T-cell (primary cell): ENCODE data around the gene MCM3. TPM values are rescaled to one million over a fixed set of nuclear protein-coding genes. Genes with fewer than 3 reads are reported as not detected.

Experiments
- ATAC-seq, 4 experiments: fragments of 200-7000 bp in 3 of 4; fragments of 150-1000 bp in 1 of 4; cut with Tn5 transposase; replicated peaks in 1 of 4; 1 replicate in 3 of 4; 2 replicates in 1 of 4; pipeline ENCODE4 v1.10.0; 2021; ENCODE audit warnings: moderate library complexity in 3 of 4, mild to moderate bottlenecking in 2 of 4, moderate number of reproducible peaks in 1 of 4
- CTCF ChIA-PET, 2 donors: fragments of 300-600 bp; sonication (Branson Sonifier 250); formaldehyde crosslinking; loops; one replicate each; lab custom pipeline; 2022; ENCODE audit warnings: antibody characterized with exemption in 2 of 2; lab: Charles Lee
- POLR2A ChIA-PET, 2 donors: fragments of 300-600 bp; sonication (Branson Sonifier 250); formaldehyde crosslinking; loops; one replicate each; lab custom pipeline; 2022; ENCODE audit warnings: antibody characterized with exemption in 2 of 2; lab: Charles Lee
- DNase-seq, 35 experiments: peaks; one replicate each; pipeline versions ENCODE4 v3.0.0 to v3.0.0-alpha.2; 2013 to 2023
- H3K27ac ChIP-seq: one replicate; pipeline ENCODE4 v1.5.1; 2013; ENCODE audit warnings: low read length
- H3K27me3 ChIP-seq, 2 experiments: replicated peaks in 1 of 2; 1 replicate in 1 of 2; 2 replicates in 1 of 2; pipeline versions ENCODE4 v1.6.1 to v1.7.0; 2013; ENCODE audit warnings: low read length in 1 of 2, mixed read lengths in 1 of 2; ENCODE audit not compliant: control insufficient read depth in 2 of 2, insufficient read depth in 2 of 2; ENCODE audit errors: extremely low read depth in 1 of 2
- H3K36me3 ChIP-seq, 2 donors: 1 replicate in 1 of 2; 2 replicates in 1 of 2; pipeline versions ENCODE4 v1.6.1 to v1.7.0; 2013; ENCODE audit warnings: low read length in 1 of 2; ENCODE audit not compliant: control insufficient read depth in 2 of 2, insufficient read depth in 1 of 2; ENCODE audit errors: extremely low read depth in 1 of 2
- H3K4me1 ChIP-seq, 2 experiments: 1 replicate in 1 of 2; 2 replicates in 1 of 2; pipeline versions ENCODE4 v1.6.1 to v1.7.0; 2013; ENCODE audit warnings: low read length in 2 of 2, mixed read lengths in 1 of 2; ENCODE audit not compliant: insufficient read depth in 2 of 2, control insufficient read depth in 1 of 2; ENCODE audit errors: extremely low read depth in 1 of 2
- H3K4me3 ChIP-seq, 2 donors: 1 replicate in 1 of 2; 2 replicates in 1 of 2; pipeline versions ENCODE4 v1.5.1 to v1.7.0; 2013; ENCODE audit warnings: mild to moderate bottlenecking in 2 of 2, low read length in 1 of 2, moderate library complexity in 1 of 2; ENCODE audit not compliant: control insufficient read depth in 1 of 2; ENCODE audit errors: extremely low read depth in 1 of 2
- H3K9me3 ChIP-seq: 2 replicates; pipeline ENCODE4 v1.7.0; 2013
- H3K27ac Mint-ChIP-seq, 2 donors: one replicate each; pipeline ENCODE4 v1.8.0; 2020 to 2021; ENCODE audit warnings: mild to moderate bottlenecking in 2 of 2, mixed read lengths in 2 of 2
- H3K27me3 Mint-ChIP-seq, 2 donors: one replicate each; pipeline ENCODE4 v1.8.0; 2021 to 2022; ENCODE audit warnings: mixed read lengths in 2 of 2
- H3K36me3 Mint-ChIP-seq: one replicate; pipeline ENCODE4 v1.8.0; 2021; ENCODE audit warnings: mixed read lengths
- H3K4me1 Mint-ChIP-seq, 3 donors: one replicate each; pipeline ENCODE4 v1.8.0; 2020 to 2022; ENCODE audit warnings: mixed read lengths in 3 of 3, mild to moderate bottlenecking in 1 of 3
- H3K4me3 Mint-ChIP-seq, 3 donors: one replicate each; pipeline ENCODE4 v1.8.0; 2020 to 2022; ENCODE audit warnings: mild to moderate bottlenecking in 3 of 3, mixed read lengths in 3 of 3, moderate library complexity in 3 of 3
- H3K9me3 Mint-ChIP-seq, 3 donors: one replicate each; pipeline ENCODE4 v1.8.0; 2020 to 2022; ENCODE audit warnings: mixed read lengths in 3 of 3
- WGBS: methylation state at CpG from one replicate; pipeline ENCODE4 v1.1.5; 2013; ENCODE audit warnings: missing lambda C conversion rate; ENCODE audit not compliant: insufficient coverage; 5-methylcytosine and 5-hydroxymethylcytosine counted together
- total RNA-seq, 35 experiments: library from RNA in 6 of 35; stranded (reverse) in 6 of 35; fragments of 120-200 nt in 1 of 35; gene quantifications; one replicate each; pipeline versions ENCODE4 v1.2.1 to v1.2.4 and lab custom pipeline; 2013 to 2026

MCM3 gene
- total RNA-seq, 5 donors from 2014 or later (not counting 1 experiment from before 2014, with no cell fraction given) = 22.9 to 52.1 (median 47.5) TPM

- peak in 1 of 35 experiments; percentile 22 for DNase-seq
- H3K4me3 Mint-ChIP-seq = peak overlapping the region in 2 of 3 donors; percentile 65 to 69
- H3K4me1 ChIP-seq = peaks cover 5 to 25% of the 10 kb centered on the region in 2 experiments
- peaks cover 0 to 5% (median 0%) of the 10 kb centered on the region in 3 donors for H3K9me3 Mint-ChIP-seq
- 40% methylated on average over 1 of the region's 3 CpGs for WGBS
- peaks cover 34 to 57% (median 51%) of the 10 kb centered on the region in 3 donors for H3K4me1 Mint-ChIP-seq
- no peaks in the 10 kb centered on the region for H3K36me3 ChIP-seq
- H3K27ac ChIP-seq = no peak overlapping the region
- H3K27me3 ChIP-seq = no peaks in the 10 kb centered on the region
- POLR2A ChIA-PET = interaction anchor here in 1 of 2 donors (0.7 kb wide), 1 partner anchor 104 kb away, joined by 4 read pairs; no protein-coding TSS in a partner anchor
- no peaks in the 10 kb centered on the region for H3K9me3 ChIP-seq
- ATAC-seq = peak in 2 of 4 experiments; percentile 28 to 41
- H3K36me3 Mint-ChIP-seq = no peaks in the 10 kb centered on the region
- H3K27ac Mint-ChIP-seq = peak overlapping the region; percentile 92 to 93
- CTCF ChIA-PET = interaction anchor here (0.7 to 1.2 kb wide), 2 partner anchors 12 to 95 kb away, joined by 3 to 19 read pairs; no protein-coding TSS in a partner anchor
- no peaks in the 10 kb centered on the region for H3K27me3 Mint-ChIP-seq
- no peak overlapping the region for H3K4me3 ChIP-seq
Measured at GRCh38 chr6:52297433-52297832, 12.9 kb upstream of the MCM3 start.

GRCh38 chr6:52293067-52293466 lies 8.5 kb upstream of the MCM3 start:
- Mint-ChIP-seq H3K36me3 (no peaks in the 10 kb centered on the region), H3K27me3 (no peaks in the 10 kb centered on the region), H3K27ac (no peak overlapping the region), H3K9me3 (no peaks in the 10 kb centered on the region), H3K4me3 (no peak overlapping the region), H3K4me1 (peaks cover 23 to 42% (median 39%) of the 10 kb centered on the region in 3 donors)
- Histone ChIP-seq H3K36me3 (no peaks in the 10 kb centered on the region), H3K4me3 (no peak overlapping the region), H3K4me1 (peaks cover 5 to 21% of the 10 kb centered on the region in 2 experiments), H3K9me3 (no peaks in the 10 kb centered on the region), H3K27me3 (no peaks in the 10 kb centered on the region), H3K27ac (no peak overlapping the region)
- CTCF ChIA-PET = interaction anchor here in 1 of 2 donors (1.2 kb wide), 1 partner anchor 10 kb away, joined by 5 read pairs; no protein-coding TSS in a partner anchor
- ATAC-seq = no peak
- POLR2A ChIA-PET = no interaction called here
- DNase-seq = no peak

DNA sequence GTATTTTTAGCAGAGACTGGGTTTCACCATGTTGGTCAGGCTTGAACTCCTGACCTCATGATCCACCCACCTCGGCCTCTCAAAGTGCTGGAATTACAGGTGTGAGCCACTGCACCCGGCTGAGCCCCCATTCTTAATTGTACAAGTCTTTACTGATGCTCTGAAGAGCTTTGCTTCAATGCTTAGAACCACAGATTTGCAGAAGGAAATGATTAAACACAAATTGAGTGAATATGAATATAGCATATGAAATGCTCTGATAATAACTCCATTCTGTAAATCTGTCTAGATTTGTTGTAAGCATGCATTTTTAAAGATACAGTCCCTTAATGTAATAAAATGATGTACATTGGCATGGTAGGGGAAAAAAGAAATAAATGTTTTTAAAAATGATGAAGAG lies 4.3 kb upstream of the MCM3 start:
- no peak overlapping the region for H3K4me3 Mint-ChIP-seq
- CTCF ChIA-PET = interaction anchor here (0.6 to 1.5 kb wide), 5 partner anchors 101 to 377 kb away, joined by 3 to 6 read pairs (median 4); no protein-coding TSS in a partner anchor
- H3K36me3 Mint-ChIP-seq = no peaks in the 10 kb centered on the region
- ATAC-seq = no peak
- Histone ChIP-seq H3K4me3 (no peak overlapping the region), H3K9me3 (no peaks in the 10 kb centered on the region), H3K27me3 (no peaks in the 10 kb centered on the region), H3K4me1 (peaks cover 19 to 25% of the 10 kb centered on the region in 2 experiments), H3K36me3 (no peaks in the 10 kb centered on the region), H3K27ac (no peak overlapping the region)
- DNase-seq = no peak
- peaks cover 12 to 35% (median 26%) of the 10 kb centered on the region in 3 donors for H3K4me1 Mint-ChIP-seq
- 86% methylated on average over 2 of the region's 2 CpGs for WGBS
- H3K9me3 Mint-ChIP-seq = no peaks in the 10 kb centered on the region
- no peaks in the 10 kb centered on the region for H3K27me3 Mint-ChIP-seq
- POLR2A ChIA-PET = no interaction called here
- H3K27ac Mint-ChIP-seq = peak overlapping the region; percentile 44 to 55

DNA sequence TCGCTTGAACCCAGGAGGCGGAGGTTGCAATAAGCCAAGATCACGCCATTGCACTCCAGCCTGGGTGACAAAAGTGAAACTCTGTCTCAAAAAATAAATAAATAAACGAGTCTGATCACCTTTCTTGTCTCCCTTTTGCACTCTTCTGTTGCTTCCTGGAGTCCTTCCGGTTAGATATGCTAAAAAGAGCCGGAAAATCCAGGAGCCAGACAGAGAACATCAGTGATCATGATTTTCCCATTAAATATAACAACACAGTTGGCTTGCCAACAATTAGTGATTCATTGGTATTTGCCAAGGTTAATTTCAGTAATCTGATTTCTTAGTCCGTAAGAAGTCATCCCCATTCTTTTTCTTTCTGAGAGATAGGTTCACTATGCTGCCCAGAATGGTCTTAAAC lies 3.7 kb upstream of the MCM3 start:
- no peak for DNase-seq
- H3K27me3 Mint-ChIP-seq = no peaks in the 10 kb centered on the region
- H3K9me3 Mint-ChIP-seq = no peaks in the 10 kb centered on the region
- CTCF ChIA-PET = interaction anchor here (0.6 to 1.2 kb wide), 3 partner anchors 112 to 500 kb away, joined by 4 to 5 read pairs (median 5); no protein-coding TSS in a partner anchor
- WGBS = 93% methylated on average over 5 of the region's 7 CpGs
- POLR2A ChIA-PET = interaction anchor here in 1 of 2 donors (0.6 kb wide), 1 partner anchor 13 kb away, joined by 3 read pairs; no protein-coding TSS in a partner anchor
- H3K4me3 Mint-ChIP-seq = no peak overlapping the region
- no peaks in the 10 kb centered on the region for H3K9me3 ChIP-seq
- ATAC-seq = no peak
- H3K36me3 Mint-ChIP-seq = peaks cover 3% of the 10 kb centered on the region
- H3K4me1 Mint-ChIP-seq = peaks cover 16 to 38% (median 31%) of the 10 kb centered on the region in 3 donors
- H3K27ac ChIP-seq = no peak overlapping the region
- no peak overlapping the region for H3K4me3 ChIP-seq
- peaks cover 20 to 31% of the 10 kb centered on the region in 2 experiments for H3K4me1 ChIP-seq
- no peaks in the 10 kb centered on the region for H3K27me3 ChIP-seq
- H3K27ac Mint-ChIP-seq = peak overlapping the region; percentile 61 to 78
- H3K36me3 ChIP-seq = no peaks in the 10 kb centered on the region

GRCh38 chr6:52286798-52287432 lies 2.4 kb upstream of the MCM3 start:
- Mint-ChIP-seq H3K4me1 (peaks cover 28 to 49% (median 41%) of the 10 kb centered on the region in 3 donors), H3K9me3 (no peaks in the 10 kb centered on the region), H3K27me3 (no peaks in the 10 kb centered on the region), H3K36me3 (peaks cover 13% of the 10 kb centered on the region), H3K4me3 (peak overlapping the region in 2 of 3 donors; percentile 17 to 27), H3K27ac (peak overlapping the region in 1 of 2 donors; percentile 78)
- no peaks in the 10 kb centered on the region for H3K9me3 ChIP-seq
- H3K36me3 ChIP-seq = peaks cover 0 to 9% of the 10 kb centered on the region in 2 donors
- peaks cover 27 to 34% of the 10 kb centered on the region in 2 experiments for H3K4me1 ChIP-seq
- ChIA-PET POLR2A (interaction anchor here in 1 of 2 donors (2.1 kb wide), 1 partner anchor 103 kb away, joined by 5 read pairs; no protein-coding TSS in a partner anchor), CTCF (interaction anchor here (0.7 to 4.6 kb wide), 19 partner anchors 9 to 135 kb away, joined by 3 to 91 read pairs (median 8); partner anchors contain the start of gene PAQR8 (in 1 of the 2))
- no peak for ATAC-seq
- H3K27me3 ChIP-seq = no peaks in the 10 kb centered on the region
- H3K4me3 ChIP-seq = no peak overlapping the region
- DNase-seq = peak in 29 of 35 experiments; percentile 17 to 71 (median 37)
- H3K27ac ChIP-seq = peak overlapping the region; percentile 72
- no CpG with 5 or more reads among the region's 2 CpGs for WGBS
